ENCODE results near the gene SNX21.
"Not testable (repeated sequence)": the region's sequence is repeated elsewhere in the genome, so short reads cannot be mapped to it uniquely, and the experiment has no call there.

SNX21 gene

GRCh38 chr20:45851501-45851900, 17.9 kb downstream of the SNX21 start:
- DNase-seq: no peak

- no peak for DNase-seq
Measured at GRCh38 chr20:45852326-45852725, 18.7 kb downstream of the SNX21 start.

GRCh38 chr20:45853484-45853883, 19.9 kb downstream of the SNX21 start:
- DNase-seq: no peak

GRCh38 chr20:45857114-45857881, 23.7 kb downstream of the SNX21 start, which contains the start of the genes ACOT8 and ZSWIM3:
TSS of gene ACOT8 (minus strand) at chr20:45857392. CDS start at chr20:45857315, 77 bp downstream.
TSS of gene ZSWIM3 (plus strand) at chr20:45857614. CDS start at chr20:45857826, 212 bp downstream.
- DNase-seq: peak; percentile 99

- no peak for DNase-seq
Measured at GRCh38 chr20:45857882-45858216, 24.2 kb downstream of the SNX21 start.

- DNase-seq: no peak
Measured at GRCh38 chr20:45859916-45860315, 26.3 kb downstream of the SNX21 start.

- no peak for DNase-seq
Measured at GRCh38 chr20:45860560-45861220, 27.1 kb downstream of the SNX21 start.

GRCh38 chr20:45861221-45862075, 27.8 kb downstream of the SNX21 start:
- no peak for DNase-seq

- DNase-seq: no peak
Measured at GRCh38 chr20:45863543-45864470, 30.2 kb downstream of the SNX21 start.

- no peak for DNase-seq
Measured at GRCh38 chr20:45866454-45866853, 32.9 kb downstream of the SNX21 start.

GRCh38 chr20:45867136-45867818, 33.7 kb downstream of the SNX21 start:
- no peak for DNase-seq

- no peak for DNase-seq
Measured at GRCh38 chr20:45867819-45868176, 34.2 kb downstream of the SNX21 start.

GRCh38 chr20:45872626-45873025, 39.0 kb downstream of the SNX21 start:
- no peak for DNase-seq

GRCh38 chr20:45873409-45874103, 40.0 kb downstream of the SNX21 start:
- no peak for DNase-seq

GRCh38 chr20:45874104-45874481, 40.5 kb downstream of the SNX21 start:
- not testable (repeated sequence) for DNase-seq

- no peak for DNase-seq
Measured at GRCh38 chr20:45874576-45874975, 41.0 kb downstream of the SNX21 start.

GRCh38 chr20:45878076-45878761, 44.6 kb downstream of the SNX21 start:
- no peak for DNase-seq

GRCh38 chr20:45880988-45881788, 47.6 kb downstream of the SNX21 start, which contains the start of gene ZSWIM1:
TSS of gene ZSWIM1 (plus strand) at chr20:45881227. CDS start at chr20:45882593, 1,366 bp downstream.
- peak; percentile 97 for DNase-seq

GRCh38 chr20:45882469-45883099, 49.0 kb downstream of the SNX21 start:
- DNase-seq: no peak

Data from NCI-H526 treated with DMSO at 0.1 percent for 48 hours (cell line).